Cardiac muscle cell (in vitro differentiated cells and primary cell): ENCODE results near the gene DSN1. TPM values are rescaled to one million over a fixed set of nuclear protein-coding genes. Genes with fewer than 3 reads are reported as not detected.

ENCODE experiments used
- DNase-seq, 2 donors: peaks; one replicate each; pipeline versions ENCODE4 v3.0.0 to v3.0.0-alpha.2; 2010 to 2017; ENCODE audit warnings: low read depth in 1 of 2, low spot score in 1 of 2
- H3K27ac ChIP-seq: fragments of 200-600 bp; sonication (generic); 2 replicates; pipeline ENCODE4 v1.5.1; 2016
- H3K27me3 ChIP-seq: fragments of 200-600 bp; sonication (generic); 2 replicates; pipeline ENCODE4 v1.6.0; 2016; ENCODE audit warnings: control low read depth
- H3K36me3 ChIP-seq: fragments of 200-600 bp; sonication (generic); 2 replicates; pipeline ENCODE4 v1.5.1; 2016; ENCODE audit warnings: control low read depth
- H3K4me1 ChIP-seq: fragments of 200-600 bp; sonication (generic); 2 replicates; pipeline ENCODE4 v1.8.1; 2017; ENCODE audit warnings: low read depth, mild to moderate bottlenecking, mixed run types
- H3K4me3 ChIP-seq: fragments of 200-600 bp; sonication (generic); 2 replicates; pipeline ENCODE4 v1.5.1; 2016; ENCODE audit warnings: mild to moderate bottlenecking
- H3K9me3 ChIP-seq: fragments of 200-600 bp; sonication (generic); 2 replicates; pipeline ENCODE4 v1.5.1; 2017; ENCODE audit warnings: low read depth, mild to moderate bottlenecking, control low read depth
- CTCF ChIP-seq: IDR thresholded peaks from 2 replicates; pipeline ENCODE4 v1.5.1; 2012; ENCODE audit warnings: low read depth, mild to moderate bottlenecking, low read length
- polyA plus RNA-seq: library from polyadenylated mRNA; unstranded; fragments of >200 nt; fragmentation: Nextera tagmentation; extraction: Ambion mirVana; gene quantifications from 2 replicates; pipeline ENCODE4 v1.2.1, GENCODE V29; 2016
- total RNA-seq: library from RNA; depleted of rRNA; stranded (reverse); fragments of >200 nt; gene quantifications from 2 replicates; pipeline ENCODE4 v1.2.3, GENCODE V29; 2016

DSN1 gene
- total and polyA plus RNA-seq, 2 experiments from 2014 or later, result 10.2 to 18.6 TPM

GRCh38 chr20:36712775-36713174 is 60.8 kb downstream of the DSN1 start:
- Histone ChIP-seq H3K4me1 (no peaks in the 10 kb centered on the region), H3K9me3 (no peaks in the 10 kb centered on the region), H3K27me3 (no peaks in the 10 kb centered on the region), H3K4me3 (no peak overlapping the region), H3K36me3 (no peaks in the 10 kb centered on the region), H3K27ac (no peak overlapping the region)
- DNase-seq, result no peak
- no peak for TF ChIP-seq CTCF

DNA sequence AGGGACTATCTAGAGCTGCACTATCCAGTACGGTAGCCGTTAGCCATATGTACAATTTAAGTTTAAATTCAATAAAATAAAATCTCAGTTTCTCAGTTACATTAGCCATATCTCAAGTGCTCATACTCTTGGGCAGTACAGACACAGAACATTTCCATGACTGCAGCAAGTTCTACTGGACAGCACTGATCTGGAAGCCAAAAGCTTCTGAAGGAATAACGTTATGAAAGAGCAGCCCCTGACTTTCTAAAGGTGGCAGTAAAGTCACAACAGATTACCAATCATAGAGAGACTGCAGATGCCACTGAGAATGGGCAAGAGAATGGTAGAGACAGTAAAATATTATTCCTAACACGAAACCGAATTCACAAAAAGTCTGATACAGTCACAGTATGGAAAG is 64.4 kb downstream of the DSN1 start:
- no peaks in the 10 kb centered on the region for H3K36me3 ChIP-seq
- H3K4me1 ChIP-seq, result no peaks in the 10 kb centered on the region
- no peaks in the 10 kb centered on the region for H3K9me3 ChIP-seq

GRCh38 chr20:36703530-36703929 is 70.0 kb downstream of the DSN1 start:
- Histone ChIP-seq H3K27ac (no peak overlapping the region), H3K36me3 (no peaks in the 10 kb centered on the region), H3K27me3 (no peaks in the 10 kb centered on the region), H3K4me1 (peaks cover 19% of the 10 kb centered on the region), H3K4me3 (no peak overlapping the region), H3K9me3 (no peaks in the 10 kb centered on the region)
- no peak for TF ChIP-seq CTCF
- no peak for DNase-seq

More for the DNA sequence above, 64.4 kb downstream of the DSN1 start:
- H3K4me3 ChIP-seq, result no peak overlapping the region
- no peak overlapping the region for H3K27ac ChIP-seq
- DNase-seq, result no peak
- TF ChIP-seq CTCF, result no peak
- no peaks in the 10 kb centered on the region for H3K27me3 ChIP-seq

Other genes with a start within 250 kb of the DSN1 start
- gene MYL9, start 232.2 kb downstream of the DSN1 start, total RNA-seq, result 579 and 882 TPM in 2 replicates
- 1,085 and 1,624 TPM in 2 replicates for gene MYL9, start 232.2 kb downstream of the DSN1 start, polyA plus RNA-seq
- 52.8 and 59.4 TPM in 2 replicates for gene TGIF2, start 200.2 kb downstream of the DSN1 start, total RNA-seq
- gene TGIF2, start 200.2 kb downstream of the DSN1 start, polyA plus RNA-seq, result 69.5 and 90.6 TPM in 2 replicates
- gene RAB5IF, start 168.0 kb downstream of the DSN1 start, total RNA-seq, result 88.0 and 123 TPM in 2 replicates
- 114 and 162 TPM in 2 replicates for gene RAB5IF, start 168.0 kb downstream of the DSN1 start, polyA plus RNA-seq
- 0.11 and 0.21 TPM in 2 replicates for gene SLA2, start 127.6 kb downstream of the DSN1 start, total RNA-seq
- gene SLA2, start 127.6 kb downstream of the DSN1 start, polyA plus RNA-seq, result not detected in 2 replicates
- 29.1 and 31.1 TPM in 2 replicates for gene NDRG3, start 27.7 kb downstream of the DSN1 start, total RNA-seq
- 43.4 and 58.7 TPM in 2 replicates for gene NDRG3, start 27.7 kb downstream of the DSN1 start, polyA plus RNA-seq
- gene TLDC2, start 102.4 kb upstream of the DSN1 start, total RNA-seq, result 0.32 TPM in 1 of 2 replicates, not detected in the other
- not detected in 2 replicates for gene TLDC2, start 102.4 kb upstream of the DSN1 start, polyA plus RNA-seq
- gene SAMHD1, start 177.9 kb upstream of the DSN1 start, total RNA-seq, result 7.3 and 11.2 TPM in 2 replicates
- 10.3 and 10.4 TPM in 2 replicates for gene SAMHD1, start 177.9 kb upstream of the DSN1 start, polyA plus RNA-seq